Ectodermal cell (in vitro differentiated cells): ENCODE results near the gene TEPSIN.

Experiments used
- H3K27ac ChIP-seq: 2 replicates; pipeline ENCODE4 v1.7.0; 2013; ENCODE audit warnings: mild to moderate bottlenecking, low read depth, low read length; ENCODE audit not compliant: insufficient read depth, poor library complexity, severe bottlenecking
- H3K27me3 ChIP-seq: 2 replicates; pipeline ENCODE4 v1.7.0; 2013; ENCODE audit warnings: mild to moderate bottlenecking, low read length; ENCODE audit not compliant: insufficient read depth, control insufficient read depth, poor library complexity, severe bottlenecking
- H3K36me3 ChIP-seq: one replicate; pipeline ENCODE4 v1.7.0; 2013; ENCODE audit warnings: low read length; ENCODE audit not compliant: control insufficient read depth, insufficient read depth
- H3K4me1 ChIP-seq: one replicate; pipeline ENCODE4 v1.7.0; 2013; ENCODE audit warnings: low read length; ENCODE audit not compliant: control insufficient read depth, insufficient read depth
- H3K4me3 ChIP-seq: 2 replicates; pipeline ENCODE4 v1.7.0; 2013; ENCODE audit warnings: low read depth, low read length, control low read depth; ENCODE audit not compliant: insufficient read depth
- H3K9me3 ChIP-seq: 2 replicates; pipeline ENCODE4 v1.7.0; 2013; ENCODE audit warnings: mild to moderate bottlenecking, low read length, moderate library complexity; ENCODE audit not compliant: control insufficient read depth
- WGBS, 2 experiments: methylation state at CpG; one replicate each; pipeline ENCODE4 v1.1.7; 2013; ENCODE audit warnings: missing lambda C conversion rate in 2 of 2; 5-methylcytosine and 5-hydroxymethylcytosine counted together

Gene TEPSIN

GRCh38 chr17:81270279-81270678 lies 31.4 kb upstream of the TEPSIN start:
- Histone ChIP-seq H3K9me3 (no peaks in the 10 kb centered on the region), H3K4me1 (no peaks in the 10 kb centered on the region), H3K36me3 (peaks cover 8% of the 10 kb centered on the region), H3K27me3 (no peaks in the 10 kb centered on the region), H3K27ac (no peak overlapping the region), H3K4me3 (no peak overlapping the region)
- WGBS, 2 experiments: 95 to 96% methylated on average over 18 of the region's 18 CpGs

- no peaks in the 10 kb centered on the region for H3K4me1 ChIP-seq
- no peaks in the 10 kb centered on the region for H3K36me3 ChIP-seq
- WGBS, 2 experiments: 91 to 93% methylated on average over 6 of the region's 6 CpGs
- H3K27me3 ChIP-seq: no peaks in the 10 kb centered on the region
- H3K9me3 ChIP-seq: no peaks in the 10 kb centered on the region
- H3K4me3 ChIP-seq: no peak overlapping the region
- no peak overlapping the region for H3K27ac ChIP-seq
Measured at GRCh38 chr17:81267390-81268067, 28.7 kb upstream of the TEPSIN start.

- Histone ChIP-seq H3K4me3 (no peak overlapping the region), H3K27ac (no peak overlapping the region), H3K36me3 (no peaks in the 10 kb centered on the region), H3K9me3 (no peaks in the 10 kb centered on the region), H3K4me1 (no peaks in the 10 kb centered on the region), H3K27me3 (no peaks in the 10 kb centered on the region)
- 94% methylated on average over 22 of the region's 22 CpGs for WGBS, 2 experiments
Measured at GRCh38 chr17:81265576-81265975, 26.7 kb upstream of the TEPSIN start.

- 94 to 95% methylated on average over 12 of the region's 12 CpGs for WGBS, 2 experiments
- Histone ChIP-seq H3K27me3 (no peaks in the 10 kb centered on the region), H3K4me3 (no peak overlapping the region), H3K27ac (no peak overlapping the region), H3K9me3 (no peaks in the 10 kb centered on the region), H3K4me1 (no peaks in the 10 kb centered on the region), H3K36me3 (no peaks in the 10 kb centered on the region)
Measured at GRCh38 chr17:81264640-81265039, 25.8 kb upstream of the TEPSIN start.

- Histone ChIP-seq H3K4me1 (no peaks in the 10 kb centered on the region), H3K4me3 (no peak overlapping the region), H3K27ac (no peak overlapping the region), H3K36me3 (no peaks in the 10 kb centered on the region), H3K27me3 (no peaks in the 10 kb centered on the region), H3K9me3 (no peaks in the 10 kb centered on the region)
- 95 to 96% methylated on average over 40 of the region's 40 CpGs for WGBS, 2 experiments
Measured at GRCh38 chr17:81263371-81264181, 24.7 kb upstream of the TEPSIN start.

GRCh38 chr17:81261582-81262336 lies 22.9 kb upstream of the TEPSIN start:
- Histone ChIP-seq H3K27me3 (no peaks in the 10 kb centered on the region), H3K4me1 (no peaks in the 10 kb centered on the region), H3K27ac (no peak overlapping the region), H3K36me3 (no peaks in the 10 kb centered on the region), H3K9me3 (no peaks in the 10 kb centered on the region), H3K4me3 (no peak overlapping the region)
- 95% methylated on average over 36 of the region's 36 CpGs for WGBS, 2 experiments

GRCh38 chr17:81261096-81261495 lies 22.2 kb upstream of the TEPSIN start:
- H3K4me3 ChIP-seq: no peak overlapping the region
- no peaks in the 10 kb centered on the region for H3K27me3 ChIP-seq
- no peaks in the 10 kb centered on the region for H3K36me3 ChIP-seq
- H3K4me1 ChIP-seq: no peaks in the 10 kb centered on the region
- WGBS, 2 experiments: 92 to 93% methylated on average over 18 of the region's 18 CpGs
- H3K27ac ChIP-seq: no peak overlapping the region
- no peaks in the 10 kb centered on the region for H3K9me3 ChIP-seq

- no peaks in the 10 kb centered on the region for H3K36me3 ChIP-seq
- H3K27ac ChIP-seq: no peak overlapping the region
- no peaks in the 10 kb centered on the region for H3K9me3 ChIP-seq
- 95 to 96% methylated on average over 19 of the region's 19 CpGs for WGBS, 2 experiments
- no peaks in the 10 kb centered on the region for H3K27me3 ChIP-seq
- H3K4me3 ChIP-seq: no peak overlapping the region
- H3K4me1 ChIP-seq: no peaks in the 10 kb centered on the region
Measured at GRCh38 chr17:81260641-81261040, 21.8 kb upstream of the TEPSIN start.

GRCh38 chr17:81260171-81260570 lies 21.3 kb upstream of the TEPSIN start:
- Histone ChIP-seq H3K36me3 (no peaks in the 10 kb centered on the region), H3K4me3 (no peak overlapping the region)
- WGBS, 2 experiments: 94% methylated on average over 17 of the region's 17 CpGs

GRCh38 chr17:81259058-81259605 lies 20.3 kb upstream of the TEPSIN start:
- no peaks in the 10 kb centered on the region for H3K36me3 ChIP-seq
- H3K9me3 ChIP-seq: no peaks in the 10 kb centered on the region
- H3K4me3 ChIP-seq: no peak overlapping the region
- peaks cover 6% of the 10 kb centered on the region for H3K4me1 ChIP-seq
- H3K27ac ChIP-seq: no peak overlapping the region
- whole genome bisulfite sequencing, 2 experiments: 93% methylated on average over 23 of the region's 23 CpGs
- no peaks in the 10 kb centered on the region for H3K27me3 ChIP-seq

More at GRCh38 chr17:81260171-81260570, 21.3 kb upstream of the TEPSIN start:
- peaks cover 3% of the 10 kb centered on the region for H3K4me1 ChIP-seq
- H3K27me3 ChIP-seq: no peaks in the 10 kb centered on the region
- H3K9me3 ChIP-seq: no peaks in the 10 kb centered on the region
- H3K27ac ChIP-seq: no peak overlapping the region
